Ishikawa (cell line): ENCODE measurements around the gene RICTOR.

Experiments
- EP300 ChIP-seq: IDR thresholded peaks from 2 replicates; pipeline ENCODE4 v1.6.1; 2012; ENCODE audit warnings: borderline replicate concordance
- MAX ChIP-seq: IDR thresholded peaks from 2 replicates; pipeline ENCODE4 v1.6.1; 2012
- NFIC ChIP-seq: IDR thresholded peaks from 2 replicates; pipeline ENCODE4 v1.6.1; 2012
- RAD21 ChIP-seq: IDR thresholded peaks from 2 replicates; pipeline ENCODE4 v1.6.1; 2012; ENCODE audit warnings: low read depth
- REST ChIP-seq: IDR thresholded peaks from 2 replicates; pipeline ENCODE4 v1.6.1; 2012; ENCODE audit warnings: low read depth, mild to moderate bottlenecking
- TAF1 ChIP-seq: IDR thresholded peaks from 2 replicates; pipeline ENCODE4 v1.6.1; 2012; ENCODE audit warnings: low read depth, mild to moderate bottlenecking
- USF1 ChIP-seq: IDR thresholded peaks from 2 replicates; pipeline ENCODE4 v1.6.1; 2012
- YY1 ChIP-seq: IDR thresholded peaks from 2 replicates; pipeline ENCODE4 v1.6.1; 2012; ENCODE audit warnings: low read depth
- ZBTB7A ChIP-seq: IDR thresholded peaks from 2 replicates; pipeline ENCODE4 v1.6.1; 2012; ENCODE audit warnings: low read depth

- TF ChIP-seq RAD21, result no peak
- TF ChIP-seq ZBTB7A, result no peak
- no peak for TF ChIP-seq USF1
- TF ChIP-seq YY1, result no peak
- TF ChIP-seq EP300, result no peak
- no peak for TF ChIP-seq MAX
- no peak for TF ChIP-seq NFIC
- no peak for TF ChIP-seq REST
- TF ChIP-seq TAF1, result no peak
Observed at GRCh38 chr5:38896760-38897159, 177.4 kb downstream of the RICTOR start.
